ENCODE measurements around the gene RNF215. TPM values are rescaled to one million over a fixed set of nuclear protein-coding genes. Genes with fewer than 3 reads are reported as not detected.

The RNF215 gene
- total RNA-seq, 2 donors from 2014 or later, result 10.7 to 18.4 TPM

GRCh38 chr22:30370641-30371230 lies 16.5 kb downstream of the RNF215 start:
- ATAC-seq (replicated peaks), result no peak
- H3K4me1 Mint-ChIP-seq, result no peaks in the 10 kb centered on the region
- H3K36me3 Mint-ChIP-seq (ENCODE audit: low read depth), result no peaks in the 10 kb centered on the region
- no peak overlapping the region for H3K4me3 Mint-ChIP-seq
- H3K9me3 Mint-ChIP-seq, result no peaks in the 10 kb centered on the region
- no peaks in the 10 kb centered on the region for H3K27me3 Mint-ChIP-seq
- peak overlapping the region; percentile 53 for H3K27ac Mint-ChIP-seq

GRCh38 chr22:30368420-30368819 lies 18.8 kb downstream of the RNF215 start:
- H3K9me3 Mint-ChIP-seq, result no peaks in the 10 kb centered on the region
- no peak overlapping the region for H3K27ac Mint-ChIP-seq
- H3K4me3 Mint-ChIP-seq, result no peak overlapping the region
- no peak for ATAC-seq (replicated peaks)
- H3K4me1 Mint-ChIP-seq, result no peaks in the 10 kb centered on the region
- no peaks in the 10 kb centered on the region for H3K36me3 Mint-ChIP-seq (ENCODE audit: low read depth)
- no peaks in the 10 kb centered on the region for H3K27me3 Mint-ChIP-seq

GRCh38 chr22:30365891-30366290 lies 21.3 kb downstream of the RNF215 start:
- no peaks in the 10 kb centered on the region for H3K36me3 Mint-ChIP-seq (ENCODE audit: low read depth)
- H3K9me3 Mint-ChIP-seq, result no peaks in the 10 kb centered on the region
- H3K27me3 Mint-ChIP-seq, result no peaks in the 10 kb centered on the region
- H3K4me3 Mint-ChIP-seq, result no peak overlapping the region
- no peaks in the 10 kb centered on the region for H3K4me1 Mint-ChIP-seq
- no peak overlapping the region for H3K27ac Mint-ChIP-seq
- no peak for ATAC-seq (replicated peaks)

GRCh38 chr22:30362651-30363281 lies 24.4 kb downstream of the RNF215 start:
- Mint-ChIP-seq H3K27ac (peak overlapping the region; percentile 1), H3K4me3 (no peak overlapping the region), H3K27me3 (no peaks in the 10 kb centered on the region), H3K9me3 (no peaks in the 10 kb centered on the region), H3K36me3 (ENCODE audit: low read depth) (no peaks in the 10 kb centered on the region), H3K4me1 (peaks cover 4% of the 10 kb centered on the region)
- ATAC-seq (replicated peaks), result no peak

- ATAC-seq (replicated peaks), result no peak
- no peaks in the 10 kb centered on the region for H3K9me3 Mint-ChIP-seq
- H3K27ac Mint-ChIP-seq, result peak overlapping the region; percentile 1
- H3K36me3 Mint-ChIP-seq (ENCODE audit: low read depth), result no peaks in the 10 kb centered on the region
- no peak overlapping the region for H3K4me3 Mint-ChIP-seq
- peaks cover 7% of the 10 kb centered on the region for H3K4me1 Mint-ChIP-seq
- H3K27me3 Mint-ChIP-seq, result no peaks in the 10 kb centered on the region
Observed at GRCh38 chr22:30361916-30362650, 25.1 kb downstream of the RNF215 start.

- no peak for ATAC-seq (replicated peaks)
- Mint-ChIP-seq H3K4me3 (no peak overlapping the region), H3K36me3 (ENCODE audit: low read depth) (peaks cover 28% of the 10 kb centered on the region), H3K9me3 (no peaks in the 10 kb centered on the region), H3K27ac (no peak overlapping the region), H3K27me3 (no peaks in the 10 kb centered on the region), H3K4me1 (peaks cover 30% of the 10 kb centered on the region)
Observed at GRCh38 chr22:30358541-30358940, 28.7 kb downstream of the RNF215 start.

- no peaks in the 10 kb centered on the region for H3K9me3 Mint-ChIP-seq
- peak overlapping the region; percentile 93 for H3K27ac Mint-ChIP-seq
- H3K4me1 Mint-ChIP-seq, result peaks cover 30% of the 10 kb centered on the region
- H3K4me3 Mint-ChIP-seq, result peak overlapping the region; percentile 98
- H3K27me3 Mint-ChIP-seq, result no peaks in the 10 kb centered on the region
- peaks cover 36% of the 10 kb centered on the region for H3K36me3 Mint-ChIP-seq (ENCODE audit: low read depth)
- ATAC-seq (replicated peaks), result no peak
Observed at GRCh38 chr22:30357650-30358215, 29.5 kb downstream of the RNF215 start.

GRCh38 chr22:30357236-30357570 lies 30.0 kb downstream of the RNF215 start:
- Mint-ChIP-seq H3K27me3 (no peaks in the 10 kb centered on the region), H3K27ac (peak overlapping the region; percentile 93), H3K36me3 (ENCODE audit: low read depth) (peaks cover 42% of the 10 kb centered on the region), H3K9me3 (no peaks in the 10 kb centered on the region), H3K4me1 (peaks cover 30% of the 10 kb centered on the region), H3K4me3 (peak overlapping the region; percentile 98)
- ATAC-seq (replicated peaks), result no peak

- Mint-ChIP-seq H3K4me1 (peaks cover 35% of the 10 kb centered on the region), H3K4me3 (peak within 1 kb of the TSS; percentile 98), H3K27me3 (no peaks in the 10 kb centered on the region), H3K9me3 (no peaks in the 10 kb centered on the region), H3K27ac (peak within 1 kb of the TSS; percentile 98), H3K36me3 (ENCODE audit: low read depth) (peaks cover 47% of the 10 kb centered on the region)
- peak; percentile 96 for ATAC-seq (replicated peaks)
Observed at GRCh38 chr22:30356449-30357235, 30.6 kb downstream of the RNF215 start, which contains the start of the genes CCDC157 and SF3A1. Gene CCDC157 (plus strand): TSS chr22:30357007. CDS start chr22:30366001, 8,994 bp downstream. Gene SF3A1 (minus strand): TSS chr22:30356894. CDS start chr22:30356792, 102 bp downstream.

GRCh38 chr22:30354644-30355043 lies 32.6 kb downstream of the RNF215 start:
- peak overlapping the region; percentile 98 for H3K27ac Mint-ChIP-seq
- H3K36me3 Mint-ChIP-seq (ENCODE audit: low read depth), result peaks cover 67% of the 10 kb centered on the region
- peaks cover 45% of the 10 kb centered on the region for H3K4me1 Mint-ChIP-seq
- no peak for ATAC-seq (replicated peaks)
- no peaks in the 10 kb centered on the region for H3K9me3 Mint-ChIP-seq
- no peaks in the 10 kb centered on the region for H3K27me3 Mint-ChIP-seq
- peak overlapping the region; percentile 98 for H3K4me3 Mint-ChIP-seq

- Mint-ChIP-seq H3K27me3 (no peaks in the 10 kb centered on the region), H3K36me3 (ENCODE audit: low read depth) (peaks cover 100% of the 10 kb centered on the region), H3K4me1 (peaks cover 51% of the 10 kb centered on the region), H3K27ac (peak overlapping the region; percentile 81), H3K9me3 (no peaks in the 10 kb centered on the region), H3K4me3 (peak overlapping the region; percentile 82)
- ATAC-seq (replicated peaks), result no peak
Observed at GRCh38 chr22:30351226-30351625, 36.0 kb downstream of the RNF215 start.

GRCh38 chr22:30348809-30349208 lies 38.4 kb downstream of the RNF215 start:
- Mint-ChIP-seq H3K9me3 (no peaks in the 10 kb centered on the region), H3K27me3 (no peaks in the 10 kb centered on the region), H3K4me3 (peak overlapping the region; percentile 82), H3K27ac (peak overlapping the region; percentile 85), H3K36me3 (ENCODE audit: low read depth) (peaks cover 100% of the 10 kb centered on the region), H3K4me1 (peaks cover 47% of the 10 kb centered on the region)
- ATAC-seq (replicated peaks), result no peak

- peaks cover 100% of the 10 kb centered on the region for H3K36me3 Mint-ChIP-seq (ENCODE audit: low read depth)
- peak overlapping the region; percentile 82 for H3K4me3 Mint-ChIP-seq
- H3K27ac Mint-ChIP-seq, result peak overlapping the region; percentile 85
- H3K27me3 Mint-ChIP-seq, result no peaks in the 10 kb centered on the region
- no peak for ATAC-seq (replicated peaks)
- no peaks in the 10 kb centered on the region for H3K9me3 Mint-ChIP-seq
- peaks cover 45% of the 10 kb centered on the region for H3K4me1 Mint-ChIP-seq
Observed at GRCh38 chr22:30348404-30348803, 38.8 kb downstream of the RNF215 start.
